ENCODE measurements around the gene HPCAL4. TPM values are rescaled to one million over a fixed set of nuclear protein-coding genes. Genes with fewer than 3 reads are reported as not detected.
A peak's percentile ranks its signal among the peaks of the same experiment; 100 is the strongest.

The HPCAL4 gene
- total and polyA plus RNA-seq, 9 of the 15 experiments (the other 6 are each of a cell fraction or from before 2014, with no cell fraction given) = 0.01 to 0.04 (median 0.04) TPM; not detected in 4

- Histone ChIP-seq H3K9ac (ENCODE audit: insufficient read depth in 1 of 2, low read depth in 2 of 2, low read length in 2 of 2) (peak overlapping the region; percentile 53 to 70; a peak in 3 of 4 replicates), H3K4me3 (no peak overlapping the region), H3K27ac (ENCODE audit: extremely low read depth, low read depth, low read length) (peak overlapping the region; percentile 70), H3K36me3 (ENCODE audit: control insufficient read depth, insufficient read depth, low read length) (no peaks in the 10 kb centered on the region), H3K27me3 (ENCODE audit: control insufficient read depth in 2 of 2, insufficient read depth in 2 of 2, low read length in 2 of 2) (no peaks in the 10 kb centered on the region), H3K4me2 (ENCODE audit: insufficient read depth, low read length) (peak overlapping the region; percentile 63), H3K9me1 (ENCODE audit: control insufficient read depth, insufficient read depth, low read length) (no peaks in the 10 kb centered on the region), H3K79me2 (ENCODE audit: control insufficient read depth, insufficient read depth, low read length) (no peaks in the 10 kb centered on the region), H4K20me1 (replicated peaks; ENCODE audit: control insufficient read depth, insufficient read depth, low read length) (no peaks in the 10 kb centered on the region), H3K9me3 (replicated peaks; ENCODE audit: control insufficient read depth, insufficient read depth, low read depth, low read length) (no peaks in the 10 kb centered on the region), H2AFZ (ENCODE audit: low read depth, low read length) (peak overlapping the region; percentile 88), H3K4me1 (replicated peaks in 1 of 2; ENCODE audit: control insufficient read depth in 2 of 2, insufficient read depth in 2 of 2, low read length in 2 of 2) (peaks cover 22 to 24% of the 10 kb centered on the region in 2 experiments; a peak in 4 of 5 replicates)
- 9% methylated on average over 6 of the region's 6 CpGs for WGBS (ENCODE audit: insufficient coverage, low coverage, missing lambda C conversion rate)
- peak; percentile 68 for ATAC-seq
- ChIA-PET CTCF (ENCODE audit: low intra/inter-chr PET ratio) (interaction anchor here (0.6 to 1.5 kb wide), 4 partner anchors 8 to 88 kb away, joined by 3 to 5 read pairs (median 4); no protein-coding TSS in a partner anchor), POLR2A (interaction anchor here (0.7 to 2.8 kb wide), 14 partner anchors 9 to 301 kb away, joined by 3 to 25 read pairs (median 4); partner anchors contain the start of genes NT5C1A and PPIE)
- peak; percentile 34 to 73 (median 39) for DNase-seq (ENCODE audit: extremely low read depth in 1 of 4, low spot score in 3 of 4)
- intact Hi-C loops (cut with micrococcal nuclease) = loop anchor here (1.0 to 10.0 kb wide), 2 partner anchors 10 to 607 kb away; no protein-coding TSS in a partner anchor
- peak; percentile 55 for FAIRE-seq
- in situ Hi-C loops (cut with MboI) = no loop called here
- no TSS peak for BruUV-seq (replicated peaks)
- TF ChIP-seq TARDBP (IDR thresholded peaks at IDR 0.05) = no peak
- no peak for TF ChIP-seq MAX (CRISPR knock-in tag; IDR thresholded peaks at IDR 0.05)
- TF ChIP-seq ZNF197 (CRISPR knock-in tag; IDR thresholded peaks at IDR 0.05; ENCODE audit: low read depth) = peak; percentile 45; the same call in 1 of the 2 replicates
- TF ChIP-seq RAD51 (IDR thresholded peaks at IDR 0.05; ENCODE audit: borderline replicate concordance, low read depth) = 0 out of 2 replicates have a peak, but pooled peaks have one; percentile 0
- TF ChIP-seq PPARD (CRISPR knock-in tag; IDR thresholded peaks at IDR 0.05) = no peak
- peak; percentile 80 for TF ChIP-seq HMBOX1 (IDR thresholded peaks at IDR 0.05)
- peak; percentile 7 for TF ChIP-seq TBP (optimal IDR thresholded peaks at IDR 0.05; ENCODE audit: low read depth, low read length)
- no peak for TF ChIP-seq STAT5B (CRISPR knock-in tag; IDR thresholded peaks at IDR 0.05)
- no peak for TF ChIP-seq ZFP36 (IDR thresholded peaks at IDR 0.05; ENCODE audit: low read depth, low read length, partially characterized antibody)
- TF ChIP-seq, protein P1, sequence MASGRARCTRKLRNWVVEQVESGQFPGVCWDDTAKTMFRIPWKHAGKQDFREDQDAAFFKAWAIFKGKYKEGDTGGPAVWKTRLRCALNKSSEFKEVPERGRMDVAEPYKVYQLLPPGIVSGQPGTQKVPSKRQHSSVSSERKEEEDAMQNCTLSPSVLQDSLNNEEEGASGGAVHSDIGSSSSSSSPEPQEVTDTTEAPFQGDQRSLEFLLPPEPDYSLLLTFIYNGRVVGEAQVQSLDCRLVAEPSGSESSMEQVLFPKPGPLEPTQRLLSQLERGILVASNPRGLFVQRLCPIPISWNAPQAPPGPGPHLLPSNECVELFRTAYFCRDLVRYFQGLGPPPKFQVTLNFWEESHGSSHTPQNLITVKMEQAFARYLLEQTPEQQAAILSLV (tag; IDR thresholded peaks at IDR 0.05) = 0 out of 2 replicates have a peak, but pooled peaks have one; percentile 3
- TF ChIP-seq USF2 (CRISPR knock-in tag; IDR thresholded peaks at IDR 0.05) = no peak
- no peak for TF ChIP-seq ATF4 (CRISPR knock-in tag; IDR thresholded peaks at IDR 0.05)
- TF ChIP-seq, protein P2, sequence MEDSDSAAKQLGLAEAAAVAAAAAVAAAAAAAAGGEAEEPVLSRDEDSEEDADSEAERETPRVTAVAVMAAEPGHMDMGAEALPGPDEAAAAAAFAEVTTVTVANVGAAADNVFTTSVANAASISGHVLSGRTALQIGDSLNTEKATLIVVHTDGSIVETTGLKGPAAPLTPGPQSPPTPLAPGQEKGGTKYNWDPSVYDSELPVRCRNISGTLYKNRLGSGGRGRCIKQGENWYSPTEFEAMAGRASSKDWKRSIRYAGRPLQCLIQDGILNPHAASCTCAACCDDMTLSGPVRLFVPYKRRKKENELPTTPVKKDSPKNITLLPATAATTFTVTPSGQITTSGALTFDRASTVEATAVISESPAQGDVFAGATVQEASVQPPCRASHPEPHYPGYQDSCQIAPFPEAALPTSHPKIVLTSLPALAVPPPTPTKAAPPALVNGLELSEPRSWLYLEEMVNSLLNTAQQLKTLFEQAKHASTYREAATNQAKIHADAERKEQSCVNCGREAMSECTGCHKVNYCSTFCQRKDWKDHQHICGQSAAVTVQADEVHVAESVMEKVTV (CRISPR knock-in tag; IDR thresholded peaks at IDR 0.05) = no peak
- 0 out of 2 replicates have a peak, but pooled peaks have one; percentile 9 for TF ChIP-seq DIDO1 (tag; IDR thresholded peaks at IDR 0.05; ENCODE audit: low read depth)
- no peak for TF ChIP-seq SREBF1 (IDR thresholded peaks at IDR 0.05; ENCODE audit: borderline replicate concordance, low read depth, low read length)
These were observed 20.7 kb upstream of the HPCAL4 start for GRCh38 chr1:39711966-39712340.
